Activated CD8-positive, alpha-beta T cell treated with anti-CD3 and anti-CD28 coated beads for 36 hours (primary cell): ENCODE data around the gene FOXE3. TPM values are rescaled to one million over a fixed set of nuclear protein-coding genes. Genes with fewer than 3 reads are reported as not detected.

Experiments
- ATAC-seq: fragments of 200-7000 bp; cut with Tn5 transposase; one replicate; pipeline ENCODE4 v1.10.0; 2021; ENCODE audit warnings: mild to moderate bottlenecking, moderate library complexity
- CTCF ChIA-PET: fragments of 350-600 bp; sonication (Branson Sonifier 250); formaldehyde crosslinking; loops from one replicate; lab custom pipeline; 2021; ENCODE audit warnings: antibody characterized with exemption; lab: Charles Lee
- POLR2A ChIA-PET: fragments of 350-600 bp; sonication (Branson Sonifier 250); formaldehyde crosslinking; loops from one replicate; lab custom pipeline; 2021; ENCODE audit warnings: antibody characterized with exemption; lab: Charles Lee
- DNase-seq: peaks from one replicate; pipeline ENCODE4 v3.0.0-alpha.2; 2020
- H3K27ac Mint-ChIP-seq: one replicate; pipeline ENCODE4 v1.8.0; 2021; ENCODE audit warnings: mild to moderate bottlenecking, mixed read lengths
- H3K27me3 Mint-ChIP-seq: one replicate; pipeline ENCODE4 v1.8.0; 2021; ENCODE audit warnings: mixed read lengths
- H3K36me3 Mint-ChIP-seq: one replicate; pipeline ENCODE4 v1.8.0; 2021; ENCODE audit warnings: low read depth, mixed read lengths
- H3K4me1 Mint-ChIP-seq: one replicate; pipeline ENCODE4 v1.8.0; 2021; ENCODE audit warnings: low read depth, mixed read lengths
- H3K4me3 Mint-ChIP-seq: one replicate; pipeline ENCODE4 v1.8.0; 2021; ENCODE audit warnings: mild to moderate bottlenecking, moderate library complexity, mixed read lengths
- H3K9me3 Mint-ChIP-seq: one replicate; pipeline ENCODE4 v1.8.0; 2021; ENCODE audit warnings: mixed read lengths
- intact Hi-C: fragments of 100-400 bp; cut with micrococcal nuclease; formaldehyde crosslinking; loops from one replicate; pipeline ENCODE4 v1.10.0; 2022
- total RNA-seq, 2 experiments: library from RNA; stranded (reverse); gene quantifications; one replicate each; pipeline ENCODE4 v1.2.3, GENCODE V29; 2021
- TF ChIP-seq, protein P1 (sequence below): fragments of 200-600 bp; IDR thresholded peaks from one replicate; pipeline ENCODE4 v1.8.0; 2022; ENCODE audit warnings: antibody characterized with exemption, mild to moderate bottlenecking

The FOXE3 gene
- total RNA-seq, 2 experiments from 2014 or later: not detected

DNA sequence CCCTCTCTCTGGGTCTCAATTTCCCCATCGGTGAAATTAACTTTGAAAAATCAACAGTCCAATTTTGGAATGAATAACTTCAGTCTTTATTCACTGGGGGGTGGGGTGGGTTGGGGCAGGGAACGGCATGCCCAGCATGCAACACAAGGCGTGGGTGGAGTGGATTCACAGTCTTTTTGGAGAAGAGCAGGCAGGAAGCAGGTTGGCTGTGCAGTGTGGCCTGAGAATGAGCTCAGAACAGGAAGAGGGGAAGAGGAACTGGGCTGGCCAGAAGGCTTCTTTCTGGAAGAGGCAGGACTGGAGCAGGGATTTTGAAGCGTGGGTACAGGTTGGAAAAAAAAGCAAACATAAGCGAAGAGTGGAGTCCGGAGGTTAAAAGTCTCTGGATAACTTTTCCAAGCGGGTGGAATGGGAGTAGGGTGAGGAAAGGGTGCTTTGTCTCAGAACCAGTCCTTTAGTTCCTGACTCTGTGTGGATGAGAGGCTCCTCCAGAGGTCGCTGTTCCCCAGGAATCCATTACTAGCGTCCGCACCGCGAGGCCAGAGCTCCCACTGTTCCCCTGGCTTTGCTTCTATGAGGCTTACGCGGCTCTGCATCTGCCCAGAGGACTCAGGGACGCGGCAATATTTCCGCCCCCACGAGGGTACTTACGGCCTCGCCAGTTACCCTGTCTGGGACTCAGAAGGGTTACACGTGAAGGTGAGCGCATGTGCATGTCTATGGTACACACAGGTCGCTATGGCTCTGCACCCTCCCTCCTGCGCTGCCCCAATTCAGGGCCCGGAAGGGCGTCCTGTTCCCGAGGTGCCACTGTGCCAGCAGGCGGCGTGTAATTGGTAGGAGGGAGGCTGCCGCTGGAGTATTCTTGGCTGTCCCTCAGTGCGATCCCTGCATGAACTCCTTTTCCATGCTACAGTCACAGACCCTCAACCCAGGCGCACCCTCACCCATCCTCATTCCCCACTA is 16.3 kb downstream of the FOXE3 start:
- Mint-ChIP-seq H3K36me3 (peaks cover 26% of the 10 kb centered on the region), H3K27ac (no peak overlapping the region), H3K4me1 (peaks cover 44% of the 10 kb centered on the region), H3K9me3 (no peaks in the 10 kb centered on the region), H3K27me3 (peaks cover 38% of the 10 kb centered on the region), H3K4me3 (peak overlapping the region; percentile 43)
- intact Hi-C loops: loop anchor here (5.0 kb wide), 1 partner anchor 295 kb away; no protein-coding TSS in a partner anchor
- ATAC-seq (peak; percentile 35), DNase-seq (peak; percentile 78)
- ChIA-PET POLR2A (interaction anchor here (0.9 kb wide), 1 partner anchor 276 kb away, joined by 3 read pairs; no protein-coding TSS in a partner anchor), CTCF (interaction anchor here (0.6 to 2.6 kb wide), 18 partner anchors 9 to 295 kb away, joined by 3 to 19 read pairs (median 3); no protein-coding TSS in a partner anchor)
- TF ChIP-seq, protein P1, sequence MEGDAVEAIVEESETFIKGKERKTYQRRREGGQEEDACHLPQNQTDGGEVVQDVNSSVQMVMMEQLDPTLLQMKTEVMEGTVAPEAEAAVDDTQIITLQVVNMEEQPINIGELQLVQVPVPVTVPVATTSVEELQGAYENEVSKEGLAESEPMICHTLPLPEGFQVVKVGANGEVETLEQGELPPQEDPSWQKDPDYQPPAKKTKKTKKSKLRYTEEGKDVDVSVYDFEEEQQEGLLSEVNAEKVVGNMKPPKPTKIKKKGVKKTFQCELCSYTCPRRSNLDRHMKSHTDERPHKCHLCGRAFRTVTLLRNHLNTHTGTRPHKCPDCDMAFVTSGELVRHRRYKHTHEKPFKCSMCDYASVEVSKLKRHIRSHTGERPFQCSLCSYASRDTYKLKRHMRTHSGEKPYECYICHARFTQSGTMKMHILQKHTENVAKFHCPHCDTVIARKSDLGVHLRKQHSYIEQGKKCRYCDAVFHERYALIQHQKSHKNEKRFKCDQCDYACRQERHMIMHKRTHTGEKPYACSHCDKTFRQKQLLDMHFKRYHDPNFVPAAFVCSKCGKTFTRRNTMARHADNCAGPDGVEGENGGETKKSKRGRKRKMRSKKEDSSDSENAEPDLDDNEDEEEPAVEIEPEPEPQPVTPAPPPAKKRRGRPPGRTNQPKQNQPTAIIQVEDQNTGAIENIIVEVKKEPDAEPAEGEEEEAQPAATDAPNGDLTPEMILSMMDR: peak; percentile 47

DNA sequence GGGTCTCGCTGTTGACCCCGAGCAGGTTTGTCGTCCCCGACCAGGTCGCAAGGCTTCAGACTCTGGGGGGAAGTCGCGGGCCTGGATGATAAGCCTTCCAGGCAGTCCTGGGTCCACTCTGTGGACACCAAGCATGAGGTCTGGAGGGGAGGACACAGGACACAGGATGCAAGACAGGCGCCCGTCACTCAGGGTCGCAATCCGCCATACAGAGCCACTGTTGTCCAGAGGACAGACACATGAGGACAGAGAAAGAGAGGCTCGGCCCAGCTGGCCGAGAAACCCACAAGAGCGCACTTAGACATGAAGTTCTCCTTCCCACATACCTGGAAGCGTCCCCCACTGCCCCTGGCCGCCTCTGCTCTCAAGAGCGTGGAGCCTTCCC is 16.9 kb downstream of the FOXE3 start:
- ATAC-seq (no peak), DNase-seq (no peak)
- peaks cover 26% of the 10 kb centered on the region for H3K36me3 Mint-ChIP-seq
- H3K27ac Mint-ChIP-seq: no peak overlapping the region
- CTCF ChIA-PET: interaction anchor here (0.6 to 6.5 kb wide), 14 partner anchors 10 to 294 kb away, joined by 3 to 125 read pairs (median 3); no protein-coding TSS in a partner anchor
- TF ChIP-seq, protein P1: no peak
- no peaks in the 10 kb centered on the region for H3K9me3 Mint-ChIP-seq
- peaks cover 38% of the 10 kb centered on the region for H3K27me3 Mint-ChIP-seq
- peaks cover 44% of the 10 kb centered on the region for H3K4me1 Mint-ChIP-seq
- H3K4me3 Mint-ChIP-seq: peak overlapping the region; percentile 43
- intact Hi-C loops: loop anchor here (5.0 kb wide), 1 partner anchor 294 kb away; no protein-coding TSS in a partner anchor
- POLR2A ChIA-PET: no interaction called here

DNA sequence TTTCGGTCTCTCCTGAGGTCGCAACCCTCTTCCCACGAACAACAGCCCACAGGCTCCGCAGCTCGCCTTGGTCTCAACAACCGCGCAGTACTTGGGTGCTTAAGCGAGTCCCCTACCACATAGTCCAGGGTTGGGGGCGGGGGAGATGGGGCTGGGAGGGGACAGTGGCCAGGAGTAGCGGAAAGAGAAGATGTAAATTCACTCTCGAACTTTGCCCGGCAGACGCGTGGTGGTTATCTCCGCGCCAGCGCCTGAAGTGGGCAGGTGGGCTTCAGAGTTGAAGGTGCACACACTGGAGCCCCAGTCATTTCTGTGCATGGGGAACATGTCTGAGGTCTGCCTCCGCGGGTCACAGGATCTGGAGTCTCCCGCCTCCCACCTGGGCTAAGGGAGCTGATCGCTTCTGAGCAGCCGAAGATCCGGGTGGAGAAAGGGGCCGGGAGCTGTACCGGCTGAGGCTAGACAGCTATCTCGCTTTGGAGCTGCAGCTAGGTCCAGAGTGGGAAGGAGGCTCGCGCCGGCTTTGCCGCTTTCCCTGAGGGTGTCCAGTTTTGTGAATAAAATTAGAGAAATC is 17.5 kb downstream of the FOXE3 start:
- no peak for ATAC-seq
- ChIA-PET POLR2A (no interaction called here), CTCF (interaction anchor here (1.9 to 6.5 kb wide), 4 partner anchors 13 to 293 kb away, joined by 5 to 125 read pairs (median 31); no protein-coding TSS in a partner anchor)
- Mint-ChIP-seq H3K4me3 (peak overlapping the region; percentile 15), H3K27me3 (peaks cover 40% of the 10 kb centered on the region), H3K4me1 (peaks cover 44% of the 10 kb centered on the region), H3K36me3 (peaks cover 26% of the 10 kb centered on the region), H3K27ac (no peak overlapping the region), H3K9me3 (no peaks in the 10 kb centered on the region)
- no peak for DNase-seq
- intact Hi-C loops: loop anchor here (5.0 kb wide), 1 partner anchor 294 kb away; no protein-coding TSS in a partner anchor
- TF ChIP-seq, protein P1: no peak

DNA sequence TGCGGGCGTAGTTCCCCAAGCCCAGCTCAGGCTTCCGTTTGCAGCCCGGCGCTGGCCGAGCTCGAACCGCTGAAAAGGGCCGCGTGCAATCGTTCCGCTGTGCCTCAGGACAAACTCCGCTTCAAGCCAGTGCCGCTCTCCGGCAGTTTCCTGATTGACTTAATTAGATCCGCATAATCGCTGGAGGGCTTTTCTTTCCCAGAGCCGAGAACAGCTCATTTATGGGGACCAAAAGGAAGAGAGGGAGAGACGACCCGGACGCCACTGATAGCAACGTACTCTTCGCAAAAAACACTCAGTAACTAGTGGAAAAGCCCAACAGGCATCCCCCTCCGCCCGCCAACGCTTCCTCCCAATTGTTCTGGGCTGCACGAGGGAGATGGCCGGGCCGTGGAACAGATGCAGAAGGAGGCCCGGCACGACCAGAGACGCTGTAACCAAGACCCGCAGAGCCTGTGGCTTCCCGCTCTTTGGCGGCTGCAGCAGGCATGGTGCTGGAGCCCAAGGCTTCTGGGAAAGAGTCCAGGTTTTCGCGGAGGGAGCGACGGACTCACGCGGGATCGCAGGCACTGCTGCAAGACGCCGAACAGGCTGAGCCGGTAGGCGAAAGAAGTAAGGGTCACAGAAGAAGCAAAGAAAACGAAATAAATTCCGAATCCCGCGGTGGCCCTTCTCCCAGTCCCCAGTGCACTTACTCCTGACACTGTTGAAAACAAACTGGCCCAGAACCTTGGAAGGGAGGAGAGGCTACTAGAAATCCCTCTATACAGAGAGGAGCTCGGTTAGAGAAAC is 18.2 kb downstream of the FOXE3 start:
- CTCF ChIA-PET: interaction anchor here (0.8 to 6.5 kb wide), 10 partner anchors 10 to 292 kb away, joined by 3 to 125 read pairs (median 14); no protein-coding TSS in a partner anchor
- H3K27ac Mint-ChIP-seq: no peak overlapping the region
- TF ChIP-seq, protein P1: no peak
- peaks cover 26% of the 10 kb centered on the region for H3K36me3 Mint-ChIP-seq
- intact Hi-C loops: loop anchor here (5.0 kb wide), 1 partner anchor 293 kb away; no protein-coding TSS in a partner anchor
- peaks cover 39% of the 10 kb centered on the region for H3K27me3 Mint-ChIP-seq
- no peak for ATAC-seq
- POLR2A ChIA-PET: no interaction called here
- no peak for DNase-seq
- no peaks in the 10 kb centered on the region for H3K9me3 Mint-ChIP-seq
- H3K4me3 Mint-ChIP-seq: peak overlapping the region; percentile 17
- H3K4me1 Mint-ChIP-seq: peaks cover 44% of the 10 kb centered on the region
